ENCODE data around the gene SOX5. TPM values are rescaled to one million over a fixed set of nuclear protein-coding genes. Genes with fewer than 3 reads are reported as not detected.

Gene SOX5
- total and polyA plus RNA-seq, 8 donors: 10.0 to 39.9 (median 33.0) TPM

GRCh38 chr12:23751641-23752040 lies 197.8 kb downstream of the SOX5 start:
- Histone ChIP-seq H3K36me3 (no peaks in the 10 kb centered on the region), H3K27ac (no peak overlapping the region), H3K27me3 (no peaks in the 10 kb centered on the region), H3K4me3 (no peak overlapping the region), H3K4me1 (no peaks in the 10 kb centered on the region), H3K9me3 (no peaks in the 10 kb centered on the region)
- no peak for TF ChIP-seq CTCF (IDR thresholded peaks at IDR 0.05)
- intact Hi-C loops (cut with DNase I): no loop called here
- ATAC-seq: no peak
- DNase-seq: no peak

GRCh38 chr12:23750923-23751322 lies 198.5 kb downstream of the SOX5 start:
- intact Hi-C loops (cut with DNase I): no loop called here
- Histone ChIP-seq H3K27me3 (no peaks in the 10 kb centered on the region), H3K36me3 (no peaks in the 10 kb centered on the region), H3K4me3 (no peak overlapping the region), H3K4me1 (no peaks in the 10 kb centered on the region), H3K27ac (no peak overlapping the region), H3K9me3 (no peaks in the 10 kb centered on the region)
- no peak for TF ChIP-seq CTCF (IDR thresholded peaks at IDR 0.05)
- DNase-seq (no peak), ATAC-seq (no peak)

DNA sequence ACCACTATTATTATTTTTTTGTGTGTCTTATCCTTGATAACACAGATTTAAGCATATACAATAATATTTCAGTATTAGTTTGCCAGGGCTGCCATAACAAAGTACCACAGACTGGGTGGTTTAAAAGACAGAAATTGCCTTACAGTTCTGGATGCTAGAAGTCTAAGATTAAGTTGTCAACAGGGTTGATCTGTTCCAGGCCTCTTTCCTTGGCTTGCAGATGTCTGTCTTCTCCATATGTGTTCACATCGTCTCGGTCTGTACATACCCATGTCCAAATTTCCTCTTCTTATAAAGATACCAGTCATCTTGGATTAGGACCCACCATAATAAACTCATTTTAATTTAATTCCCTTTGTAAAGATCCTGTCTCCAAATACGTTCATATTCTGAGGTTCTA lies 204.8 kb downstream of the SOX5 start:
- Histone ChIP-seq H3K27me3 (no peaks in the 10 kb centered on the region), H3K36me3 (no peaks in the 10 kb centered on the region), H3K4me3 (no peak overlapping the region), H3K27ac (no peak overlapping the region), H3K4me1 (no peaks in the 10 kb centered on the region), H3K9me3 (no peaks in the 10 kb centered on the region)
- no peak for ATAC-seq
- intact Hi-C loops (cut with DNase I): no loop called here
- no peak for DNase-seq
- no peak for TF ChIP-seq CTCF (IDR thresholded peaks at IDR 0.05)

GRCh38 chr12:23742574-23742973 lies 206.9 kb downstream of the SOX5 start:
- Histone ChIP-seq H3K4me1 (no peaks in the 10 kb centered on the region), H3K27ac (no peak overlapping the region), H3K27me3 (no peaks in the 10 kb centered on the region), H3K36me3 (no peaks in the 10 kb centered on the region), H3K4me3 (no peak overlapping the region), H3K9me3 (no peaks in the 10 kb centered on the region)
- intact Hi-C loops (cut with DNase I): no loop called here
- no peak for DNase-seq
- ATAC-seq: no peak
- no peak for TF ChIP-seq CTCF (IDR thresholded peaks at IDR 0.05)

DNA sequence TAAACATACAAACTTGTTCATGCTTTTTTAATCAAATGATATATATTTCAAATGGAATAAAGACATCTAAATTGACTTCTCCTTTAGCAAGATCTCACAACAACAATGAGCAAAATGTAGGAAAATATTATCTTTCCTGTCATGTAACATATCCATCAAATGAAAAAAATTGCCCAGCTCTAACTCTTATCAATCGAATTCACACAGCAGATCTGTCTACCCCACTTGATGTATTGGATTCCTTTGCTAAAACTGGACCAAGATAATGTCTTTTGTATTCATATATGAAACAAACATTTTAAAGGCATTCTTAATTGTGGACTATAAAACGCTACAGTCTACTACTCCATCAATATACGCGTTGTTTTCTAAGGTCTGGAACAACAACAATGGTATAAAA lies 218.0 kb downstream of the SOX5 start:
- H3K27ac ChIP-seq: no peak overlapping the region
- H3K4me3 ChIP-seq: no peak overlapping the region
- no peak for TF ChIP-seq CTCF (IDR thresholded peaks at IDR 0.05)
- no peaks in the 10 kb centered on the region for H3K9me3 ChIP-seq
- no peak for DNase-seq
- intact Hi-C loops (cut with DNase I): no loop called here
- no peaks in the 10 kb centered on the region for H3K27me3 ChIP-seq
- no peaks in the 10 kb centered on the region for H3K36me3 ChIP-seq
- H3K4me1 ChIP-seq: no peaks in the 10 kb centered on the region
- no peak for ATAC-seq

All from left lung (tissue), 10 donors.